Thyroid gland (tissue), 4 donors: ENCODE data around the gene XRCC4.

Source experiments
- CTCF ChIP-seq, 6 experiments: fragments of 200-600 bp in 3 of 6; fragments of 450-650 bp in 3 of 6; sonication (generic) in 3 of 6; IDR thresholded peaks; one replicate each; pipeline ENCODE4 v1.5.1; 2016 to 2019; ENCODE audit warnings: antibody characterized with exemption in 6 of 6, mild to moderate bottlenecking in 2 of 6, inconsistent platforms in 1 of 6, moderate library complexity in 1 of 6
- POLR2A ChIP-seq, 2 donors: fragments of 450-650 bp; IDR thresholded peaks; one replicate each; pipeline ENCODE4 v1.6.1; 2017; ENCODE audit warnings: antibody characterized with exemption in 2 of 2, mild to moderate bottlenecking in 2 of 2, moderate library complexity in 1 of 2

GRCh38 chr5:83058726-83059125, 18.6 kb upstream of the XRCC4 start:
- TF ChIP-seq CTCF (IDR thresholded peaks at IDR 0.05) (no peak), POLR2A (IDR thresholded peaks at IDR 0.05) (no peak)
